Measurements from ENCODE around the gene MARVELD3.
"Not testable (repeated sequence)": the region's sequence is repeated elsewhere in the genome, so short reads cannot be mapped to it uniquely, and the experiment has no call there.

MARVELD3 gene

GRCh38 chr16:71672803-71673581 is 47.0 kb downstream of the MARVELD3 start:
- DNase-seq: no peak

- DNase-seq: no peak
These were observed 47.6 kb downstream of the MARVELD3 start for GRCh38 chr16:71673582-71673973.

DNA sequence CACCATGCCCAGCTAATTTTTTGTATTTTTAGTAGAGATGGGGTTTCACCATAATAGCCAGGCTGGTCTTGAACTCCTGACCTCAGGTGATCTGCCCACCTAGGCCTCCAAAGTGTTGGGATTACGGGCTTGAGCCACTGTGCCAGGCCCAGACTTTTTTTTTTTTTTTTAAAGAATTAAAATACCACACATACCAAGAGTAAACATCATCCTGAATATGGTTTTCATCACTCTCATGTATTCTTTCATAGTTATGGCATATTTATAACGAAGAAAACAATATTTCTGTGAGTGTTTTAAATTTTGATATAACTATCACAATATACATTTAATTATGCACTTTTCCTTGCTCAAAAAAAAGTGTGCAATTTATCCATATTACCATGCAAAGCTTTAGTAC is 48.2 kb downstream of the MARVELD3 start:
- no peak for DNase-seq

GRCh38 chr16:71675380-71675779 is 49.4 kb downstream of the MARVELD3 start:
- DNase-seq: no peak

- no peak for DNase-seq
These were observed 50.3 kb downstream of the MARVELD3 start for GRCh38 chr16:71676236-71676635.

DNA sequence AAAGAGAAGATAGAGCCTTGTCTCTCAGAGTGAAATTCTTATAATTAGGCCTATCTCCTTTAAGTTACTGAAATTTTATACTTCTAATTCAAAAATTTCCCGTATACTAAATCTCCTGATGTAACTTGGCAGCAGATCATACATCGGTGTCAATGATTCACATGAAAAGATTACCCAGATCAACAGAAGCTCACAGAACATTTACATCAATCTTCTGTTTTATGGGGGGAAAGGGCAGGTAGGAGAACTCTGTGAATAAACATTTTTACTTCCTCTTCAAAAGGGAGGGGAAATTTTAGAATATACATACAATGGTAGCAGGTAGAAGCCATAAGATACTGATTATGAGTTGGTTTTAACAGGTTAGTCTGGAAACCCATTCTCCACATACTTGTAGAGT is 55.4 kb downstream of the MARVELD3 start:
- no peak for DNase-seq

- DNase-seq: not testable (repeated sequence)
These were observed 58.3 kb downstream of the MARVELD3 start for GRCh38 chr16:71684280-71684679.

All from inflammatory macrophage (primary cell).